ENCODE measurements around the gene RNF186.
"Not testable (repeated sequence)": the region's sequence is repeated elsewhere in the genome, so short reads cannot be mapped to it uniquely, and the experiment has no call there.

RNF186 gene

DNA sequence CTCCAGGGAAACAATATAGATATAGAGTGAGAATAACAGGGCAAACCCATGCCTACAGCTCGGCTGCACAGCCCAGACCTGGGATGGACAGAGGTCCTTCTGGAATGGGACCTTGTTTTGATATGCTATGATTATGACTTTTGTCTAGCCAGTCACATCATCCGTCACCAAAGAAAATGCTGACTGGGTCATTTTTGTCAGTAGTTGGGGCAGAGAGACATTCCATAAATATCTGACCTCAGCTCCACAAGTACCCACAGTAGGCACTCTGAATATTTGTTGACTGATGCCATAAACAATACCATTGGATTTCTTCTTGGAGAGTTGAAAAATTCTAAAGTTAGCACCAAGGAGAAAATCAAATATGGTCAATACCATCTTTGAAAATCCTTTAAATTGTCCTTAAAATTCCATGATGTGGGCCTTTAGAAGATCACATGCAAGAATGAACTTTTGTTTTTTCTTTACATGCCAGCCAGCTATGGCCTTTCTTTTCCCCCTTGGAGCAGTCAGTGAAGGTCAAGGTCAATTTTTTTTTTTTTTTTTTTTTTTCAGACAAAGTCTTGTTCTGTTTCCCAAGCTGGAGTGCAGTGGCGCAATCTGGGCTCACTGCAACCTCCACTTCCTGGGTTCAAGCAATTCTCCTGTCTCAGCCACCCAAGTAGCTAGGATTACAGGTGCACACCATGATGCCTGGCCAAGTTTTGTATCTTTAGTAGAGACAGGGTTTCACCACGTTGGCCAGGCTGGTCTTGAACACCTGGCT is 22.7 kb downstream of the RNF186 start:
- no peak for DNase-seq

DNA sequence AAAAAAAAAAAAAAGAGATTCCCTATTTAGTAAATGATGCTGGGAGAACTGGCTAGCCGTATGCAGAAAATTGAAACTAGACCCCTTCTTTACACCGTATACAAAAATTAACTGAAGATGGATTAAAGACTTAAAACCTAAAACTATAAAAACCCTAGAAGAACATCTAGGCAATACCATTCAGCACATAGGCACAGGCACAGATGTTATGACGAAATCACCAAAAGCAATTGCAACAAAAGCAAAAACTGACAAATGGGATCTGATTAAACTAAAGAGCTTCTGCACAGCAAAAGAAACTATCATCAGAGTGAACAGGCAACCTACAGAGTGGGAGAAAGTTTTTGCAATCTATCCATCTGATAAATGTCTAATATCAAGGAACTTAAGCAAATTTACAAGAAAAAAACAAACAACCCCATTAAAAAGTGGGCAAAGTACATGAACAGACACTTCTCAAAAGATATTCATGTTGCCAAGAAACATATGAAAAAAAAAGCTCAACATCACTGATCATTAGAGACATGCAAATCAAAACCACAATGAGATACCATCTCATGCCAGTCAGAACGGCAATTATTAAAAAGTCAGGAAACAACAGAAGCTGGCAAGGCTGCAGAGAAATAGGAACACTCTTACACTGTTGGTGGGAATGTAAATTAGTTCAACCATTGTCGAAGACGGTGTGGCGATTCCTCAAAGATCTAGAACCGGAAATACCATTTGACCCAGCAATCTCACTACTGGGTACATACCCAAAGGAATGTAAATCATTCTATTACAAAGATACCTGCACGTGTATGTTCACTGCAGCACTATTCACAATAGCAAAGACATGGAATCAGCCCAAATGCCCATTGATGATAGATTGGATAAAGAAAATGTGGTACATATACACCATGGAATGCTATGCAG is 24.8 kb downstream of the RNF186 start:
- not testable (repeated sequence) for DNase-seq

DNA sequence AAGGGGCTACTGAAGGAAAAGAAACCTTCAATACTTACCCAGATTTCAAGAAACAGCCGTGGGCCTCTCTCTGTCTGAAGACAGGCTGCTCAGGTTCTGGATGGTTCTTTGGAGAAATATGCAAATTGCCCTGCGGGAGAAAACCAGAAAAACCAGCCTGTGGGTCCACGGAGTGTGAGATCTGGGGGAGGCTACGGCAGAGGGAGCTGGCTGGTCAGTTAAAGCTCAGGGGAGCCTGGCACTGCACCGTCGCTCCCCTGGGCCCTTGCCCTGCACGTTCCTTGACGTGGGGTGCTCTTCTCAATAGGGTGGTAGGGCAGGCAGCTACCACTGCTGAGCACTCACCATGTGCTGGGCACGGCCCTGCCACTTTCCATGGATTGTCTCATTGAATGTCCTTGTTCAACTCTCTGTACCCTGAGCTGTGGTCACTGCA is 28.1 kb downstream of the RNF186 start:
- DNase-seq, result no peak

DNA sequence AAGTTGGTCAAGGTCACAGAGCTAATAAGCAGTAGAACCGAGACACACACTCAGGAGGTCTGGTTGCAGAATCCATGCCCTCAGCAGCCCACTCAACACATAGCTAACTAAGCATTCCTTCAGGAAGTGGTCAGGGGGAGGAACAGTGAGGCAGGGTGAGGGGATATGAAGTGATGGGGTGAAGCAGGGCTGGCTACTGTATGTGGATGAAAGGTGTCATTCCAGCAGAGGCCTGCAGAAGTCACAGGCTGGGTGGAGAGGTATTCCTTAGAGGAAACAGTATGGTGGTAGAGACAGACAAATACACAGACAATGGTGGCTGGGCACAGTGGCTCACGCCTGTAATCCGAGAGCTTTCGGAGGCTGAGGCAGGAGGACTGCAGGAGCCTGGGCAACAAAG is 29.4 kb downstream of the RNF186 start:
- DNase-seq, result no peak

DNA sequence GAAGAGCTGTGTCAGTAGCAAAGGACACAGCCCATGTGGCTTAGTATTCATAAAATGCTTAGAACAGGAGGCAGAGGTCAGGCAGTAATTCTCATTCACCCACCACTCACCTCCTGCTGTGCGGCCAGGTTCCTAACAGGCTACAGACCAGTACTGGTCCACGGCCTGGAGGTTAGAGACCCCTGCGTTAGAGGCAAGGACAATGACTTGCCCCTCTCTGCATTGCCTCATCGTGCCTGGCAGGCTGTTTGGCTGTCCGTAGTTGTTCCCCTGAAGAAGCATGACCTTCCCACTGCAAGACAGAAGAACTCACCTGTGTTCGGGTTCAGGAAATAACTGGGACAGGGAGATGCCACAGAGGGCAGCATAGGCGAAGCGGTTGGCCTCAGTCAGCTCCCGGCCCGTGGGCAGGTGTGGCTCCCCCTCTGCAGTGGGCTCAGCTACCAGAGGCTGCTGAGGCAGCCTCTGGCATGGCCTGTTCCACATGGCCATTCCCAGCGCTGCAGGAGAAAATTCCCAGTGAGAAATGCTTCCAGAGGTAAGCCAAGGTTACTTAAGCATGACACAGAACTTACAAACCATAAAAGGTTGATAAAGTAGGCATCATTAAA is 34.7 kb downstream of the RNF186 start:
- no peak for DNase-seq

DNA sequence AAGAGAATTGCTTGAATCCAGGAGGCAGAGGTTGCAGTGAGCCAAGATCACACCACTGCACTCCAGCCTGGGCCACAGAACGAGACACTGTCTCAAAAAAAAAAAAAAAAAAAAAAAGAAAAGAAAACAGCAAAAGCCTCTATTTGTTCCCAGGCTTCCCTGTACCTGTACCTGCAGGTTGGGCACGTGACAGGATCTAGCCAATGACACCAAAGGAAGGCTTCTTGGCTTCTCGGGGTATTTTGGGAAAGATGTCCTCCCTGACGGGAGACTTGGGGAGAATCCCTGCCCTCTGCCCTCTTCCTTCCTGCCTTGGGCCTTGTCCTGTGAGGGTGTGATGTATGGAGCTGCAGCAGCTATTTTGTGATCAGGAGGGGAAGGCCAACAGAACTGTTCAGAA is 38.1 kb downstream of the RNF186 start:
- no peak for DNase-seq

DNA sequence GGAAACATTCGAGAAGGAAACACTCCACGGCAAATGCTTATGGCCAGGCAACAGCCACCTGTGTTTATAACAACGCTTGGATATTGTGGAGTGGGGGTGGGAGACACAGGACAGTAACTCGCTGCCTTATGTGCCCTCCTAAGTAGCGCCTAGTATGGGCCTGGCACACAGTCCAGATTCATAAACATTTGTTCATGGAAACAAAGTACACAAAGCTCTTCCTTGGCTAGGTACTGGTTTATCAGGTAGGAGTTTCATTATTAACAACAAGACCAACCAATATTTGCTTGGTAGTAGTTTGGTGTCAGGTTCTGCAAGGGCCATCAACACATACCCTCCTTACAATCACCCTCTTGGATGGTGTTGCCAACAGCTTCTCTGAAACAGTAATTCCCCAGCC is 38.8 kb downstream of the RNF186 start:
- DNase-seq, result no peak

DNA sequence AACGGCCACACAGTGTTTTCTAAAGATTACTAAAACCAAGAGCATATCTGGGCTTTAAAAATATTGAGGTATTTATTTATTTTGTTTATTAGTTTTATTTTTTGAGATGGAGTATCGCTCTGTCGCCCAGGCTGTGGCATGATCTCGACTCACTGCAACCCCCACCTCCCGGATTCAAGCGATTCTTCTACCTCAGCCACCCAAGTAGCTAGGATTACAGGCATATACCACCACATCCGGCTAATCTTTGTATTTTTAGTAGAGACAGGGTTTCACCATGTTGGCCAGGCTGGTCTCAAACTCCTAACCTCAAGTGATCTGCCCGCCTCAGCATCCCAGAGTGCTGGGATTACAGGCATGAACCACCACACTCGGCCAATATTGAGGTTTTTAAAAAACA is 39.3 kb downstream of the RNF186 start:
- no peak for DNase-seq

DNA sequence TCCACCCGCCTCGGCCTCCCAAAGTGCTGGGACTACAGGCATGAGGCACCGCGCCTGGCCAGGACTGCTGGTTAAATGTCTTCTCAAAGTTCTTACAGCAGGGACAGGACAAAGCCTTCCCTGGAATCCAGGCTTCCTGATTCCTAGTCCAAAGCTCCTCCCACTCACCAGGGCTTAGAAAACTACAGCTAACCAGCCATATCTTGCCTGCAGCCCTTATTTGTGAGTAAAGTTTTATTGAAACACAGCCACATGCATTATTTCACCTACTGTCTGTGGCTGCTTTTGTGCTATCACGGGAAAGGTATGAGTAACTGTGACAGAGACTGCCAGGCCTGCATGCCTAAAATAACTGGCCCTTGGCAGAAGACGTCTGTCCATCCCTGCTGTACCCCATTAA is 39.8 kb downstream of the RNF186 start:
- DNase-seq, result no peak

DNA sequence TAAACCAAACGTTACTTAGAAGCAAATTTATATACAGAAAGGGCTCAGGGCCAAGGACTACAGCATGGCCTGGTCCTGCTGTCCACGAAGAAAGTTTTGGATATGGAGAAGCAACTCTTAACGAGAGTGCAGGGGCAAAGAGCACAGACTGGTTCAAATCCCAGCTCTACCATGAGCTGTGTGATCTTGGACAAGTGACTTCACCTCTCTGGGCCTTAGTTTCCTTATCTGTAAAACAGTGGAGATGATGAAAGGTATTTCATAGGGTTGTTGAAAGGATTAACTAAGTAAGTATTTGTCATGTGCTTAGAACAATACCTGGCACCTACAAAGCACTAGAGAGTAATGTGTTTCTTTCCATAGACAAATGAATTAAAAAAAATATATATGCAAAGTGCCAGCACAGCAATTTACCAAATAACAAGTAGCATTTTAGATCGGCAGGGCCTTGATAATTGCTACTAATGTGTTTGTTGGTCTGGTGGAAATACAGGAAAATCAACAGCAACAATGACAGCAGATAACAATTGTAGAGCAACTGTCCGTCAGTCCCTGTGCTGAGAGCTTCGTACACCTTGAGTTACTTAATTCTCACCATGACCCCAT is 40.8 kb downstream of the RNF186 start:
- DNase-seq, result no peak

DNA sequence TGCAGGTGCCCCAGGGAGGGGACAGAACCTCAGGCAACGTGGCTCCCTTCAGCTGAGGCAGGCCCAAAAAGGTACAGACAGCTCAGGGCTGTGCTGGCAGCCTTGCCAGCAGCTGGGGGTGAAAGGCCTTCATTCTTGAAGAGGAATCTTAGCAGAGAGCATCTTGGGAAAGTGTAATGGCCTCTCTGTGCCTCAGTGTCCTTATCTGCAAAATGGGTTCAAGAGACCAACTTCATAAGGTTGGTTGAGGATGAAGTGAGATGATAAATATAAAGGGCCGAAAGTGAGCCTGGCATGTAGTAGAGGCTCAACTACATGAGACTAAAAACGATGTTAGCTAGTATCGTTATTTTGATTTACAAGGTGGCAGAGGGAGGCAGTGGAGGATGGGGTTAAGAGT is 41.6 kb downstream of the RNF186 start:
- DNase-seq, result no peak

DNA sequence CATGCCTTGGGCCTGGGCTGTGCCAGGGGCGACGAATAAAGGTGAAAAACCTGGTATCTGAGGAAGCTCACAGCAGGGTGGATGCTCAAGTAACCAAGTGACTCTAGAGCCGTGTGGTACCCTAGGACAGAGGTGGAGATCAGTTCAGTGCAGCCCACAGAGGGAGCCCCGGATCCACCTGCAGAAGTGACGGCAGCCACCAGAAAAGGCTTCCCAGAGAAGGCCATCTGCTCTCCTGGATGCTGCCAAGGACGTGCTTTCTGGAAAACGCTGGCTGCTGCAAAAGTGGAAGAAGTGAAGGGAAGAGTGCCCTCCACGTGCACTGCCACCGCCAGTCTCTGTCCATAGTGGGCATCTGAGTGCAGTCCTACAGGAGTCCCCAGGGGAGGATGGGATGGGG is 43.0 kb downstream of the RNF186 start:
- no peak for DNase-seq

DNA sequence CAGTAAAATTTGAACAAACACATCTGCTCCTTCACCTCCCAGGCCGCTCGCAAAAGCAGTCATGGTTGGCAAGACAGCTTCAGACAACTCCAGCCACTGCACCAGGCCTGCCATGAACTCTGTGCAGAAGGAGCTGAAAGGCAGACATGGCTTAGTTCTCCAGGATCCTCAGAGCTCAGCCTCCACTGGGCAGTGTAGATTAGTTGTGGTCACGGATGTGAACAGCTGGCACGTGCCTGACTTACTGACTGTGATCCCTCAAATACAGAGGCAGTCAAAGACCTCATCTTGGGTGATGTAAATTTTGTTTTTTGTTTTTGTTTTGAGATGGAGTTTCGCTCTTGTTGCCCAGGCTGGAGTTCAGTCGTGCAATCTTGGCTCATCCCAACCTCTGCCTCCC is 43.7 kb downstream of the RNF186 start:
- DNase-seq, result no peak

DNA sequence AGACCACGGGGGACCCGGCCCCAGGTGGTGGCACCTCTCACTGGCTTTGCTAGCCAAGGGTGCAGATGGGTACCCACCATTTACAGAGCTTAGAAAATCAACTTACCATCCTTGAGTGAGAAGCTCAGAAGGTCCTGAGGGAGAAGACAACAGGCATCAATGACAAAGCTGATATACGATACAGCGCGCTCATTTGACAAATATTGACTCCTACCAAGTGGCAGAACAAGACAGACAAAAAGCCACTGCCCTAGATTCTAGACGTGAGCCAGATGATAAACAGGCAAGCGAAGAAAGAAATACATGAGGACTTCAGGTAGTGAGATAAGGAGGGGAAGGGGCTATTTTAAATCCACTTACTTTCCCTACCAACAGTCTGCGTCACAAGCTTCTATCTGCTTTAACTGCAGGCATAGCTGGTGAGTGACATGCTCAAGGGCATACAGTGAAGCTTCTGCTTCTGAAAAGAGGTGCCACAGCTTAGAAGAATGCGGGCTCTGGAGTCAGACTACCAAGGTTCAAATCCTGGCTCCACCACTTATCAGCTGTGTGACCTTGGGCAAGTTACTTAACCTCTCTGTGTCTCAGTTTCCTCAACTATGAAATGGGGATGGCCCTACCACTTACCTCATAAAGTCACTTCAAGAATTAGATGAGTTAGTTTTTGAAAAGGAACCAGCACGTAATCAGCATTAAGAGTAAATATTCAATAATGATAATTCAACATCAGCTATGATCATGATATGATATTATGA is 44.5 kb downstream of the RNF186 start:
- DNase-seq, result no peak

DNA sequence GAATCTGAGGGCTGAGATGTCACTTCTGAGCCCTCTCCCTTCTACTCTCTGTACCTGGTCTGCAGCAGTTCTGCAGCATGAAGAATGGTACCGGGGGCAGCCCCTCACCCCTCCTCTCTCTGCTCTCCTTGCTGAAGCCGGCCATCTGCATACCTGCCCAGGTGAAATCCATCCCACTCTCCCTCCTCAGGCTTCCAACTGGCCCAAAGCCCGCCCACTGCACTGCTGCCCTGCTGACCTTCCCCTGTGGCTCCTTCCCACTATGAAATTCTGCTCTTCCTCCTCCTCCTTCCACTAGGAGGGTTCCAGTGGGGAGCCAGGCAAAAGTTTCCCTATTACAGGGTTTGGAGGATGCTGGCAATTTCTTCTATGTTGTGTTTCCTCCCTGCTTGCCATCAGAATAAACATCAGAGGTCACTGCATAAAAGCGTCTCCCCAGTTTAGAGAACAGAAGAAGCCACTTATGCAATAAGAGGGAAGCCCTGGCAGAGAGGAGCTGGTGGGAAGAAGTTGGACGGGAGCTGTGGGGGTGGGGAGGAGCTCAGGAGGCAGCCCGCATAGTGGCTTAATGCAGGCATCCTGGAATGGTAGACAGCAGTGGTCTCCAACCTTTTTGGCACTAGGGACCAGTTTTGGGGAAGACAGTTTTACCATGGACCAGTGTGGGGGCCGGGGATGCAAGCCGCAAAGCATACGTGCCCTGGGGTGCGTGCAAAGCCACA is 45.7 kb downstream of the RNF186 start:
- DNase-seq, result no peak

DNA sequence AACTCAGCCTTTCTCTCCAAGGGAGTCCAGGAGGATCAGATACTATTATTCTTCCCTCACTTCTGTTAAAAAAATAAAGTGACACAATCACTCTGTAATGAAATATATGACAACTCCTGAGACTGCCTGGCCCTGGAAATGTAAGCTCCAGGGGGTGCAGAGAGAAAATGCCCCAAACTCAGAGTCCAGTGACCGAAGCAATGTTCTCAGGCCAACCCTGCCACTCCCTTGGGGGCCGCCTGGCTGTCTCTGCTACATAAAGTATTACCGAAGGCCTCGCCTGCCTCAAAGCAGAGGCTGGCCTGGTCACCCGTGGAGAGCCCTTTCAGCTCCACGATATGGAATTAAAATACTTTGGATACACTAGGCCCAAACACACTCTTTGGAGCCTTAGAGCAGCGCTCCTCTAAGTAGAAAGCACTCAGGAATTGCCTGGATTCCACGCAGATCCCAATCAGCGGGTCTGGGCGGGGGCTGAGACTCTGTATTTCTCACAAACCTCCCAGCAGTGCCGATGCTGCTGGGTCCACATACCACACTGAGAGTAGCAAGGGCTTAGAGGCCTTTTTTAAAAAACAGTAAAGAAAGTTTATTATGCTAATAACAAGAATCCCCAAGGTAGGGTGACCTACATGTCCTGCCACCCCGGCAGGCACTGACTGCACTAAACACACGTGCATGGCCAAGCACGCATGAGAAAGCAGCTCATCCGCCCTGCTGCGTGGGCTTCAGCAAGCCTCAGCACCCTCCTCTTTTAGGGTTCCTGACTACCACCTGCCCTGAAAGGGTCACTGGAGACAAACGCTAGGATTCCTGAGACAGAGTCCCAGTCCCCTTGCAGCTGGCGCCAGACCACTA is 46.5 kb downstream of the RNF186 start:
- no peak for DNase-seq

DNA sequence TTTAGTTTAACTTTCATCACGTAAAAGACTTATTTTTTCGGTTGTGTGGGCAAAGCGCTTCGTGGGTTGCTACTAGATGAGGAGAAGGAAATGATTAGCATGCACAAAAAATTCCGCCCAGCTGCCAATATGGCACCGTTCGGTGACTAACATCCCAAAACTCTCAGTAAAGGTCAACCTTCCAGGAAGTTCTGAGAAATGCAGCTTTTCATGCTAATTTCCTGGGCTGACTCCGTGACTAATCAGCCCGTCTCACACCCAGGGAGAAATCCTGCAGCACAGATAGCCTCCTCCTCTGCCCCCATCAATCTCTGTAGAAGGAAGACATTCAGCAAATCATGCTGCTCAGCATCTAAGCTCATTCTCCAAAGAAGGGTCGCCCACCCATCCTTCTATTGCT is 49.5 kb downstream of the RNF186 start:
- DNase-seq, result peak; percentile 97

DNA sequence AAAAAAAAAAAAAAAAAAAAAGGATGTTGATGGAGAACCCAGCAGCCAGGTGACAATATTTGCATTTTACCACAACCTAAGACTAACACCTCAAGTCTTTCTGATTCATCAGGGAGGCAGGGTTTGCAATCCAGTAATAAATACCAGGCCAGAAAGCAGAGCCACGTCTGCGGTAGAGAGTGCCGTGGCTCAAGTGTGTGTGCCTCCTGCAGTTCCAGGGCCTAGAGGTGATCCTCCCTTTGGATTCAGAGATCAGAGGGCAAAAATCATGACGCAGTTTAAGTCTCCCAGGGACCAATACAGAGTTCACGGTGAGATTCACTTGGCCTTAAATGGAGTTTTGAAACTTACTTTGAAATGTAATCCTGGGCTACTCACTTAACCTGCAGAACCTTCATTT is 50.2 kb downstream of the RNF186 start:
- DNase-seq, result peak; percentile 80
